Measurements from ENCODE around the gene WDFY4. TPM values are rescaled to one million over a fixed set of nuclear protein-coding genes. Genes with fewer than 3 reads are reported as not detected.

Gene WDFY4
- total and polyA plus RNA-seq, 8 donors, result 2.8 to 23.6 (median 4.8) TPM

GRCh38 chr10:48970046-48970445 is 285.4 kb downstream of the WDFY4 start:
- no peak for TF ChIP-seq CTCF (IDR thresholded peaks at IDR 0.05)
- H3K36me3 ChIP-seq, result peaks cover 0 to 45% of the 10 kb centered on the region in 2 donors
- ATAC-seq (no peak), DNase-seq (no peak)
- no peak overlapping the region for H3K4me3 ChIP-seq
- no peak overlapping the region for H3K27ac ChIP-seq
- H3K4me1 ChIP-seq, result no peaks in the 10 kb centered on the region
- intact Hi-C loops (cut with DNase I), result no loop called here
- no peaks in the 10 kb centered on the region for H3K27me3 ChIP-seq
- no peaks in the 10 kb centered on the region for H3K9me3 ChIP-seq

- H3K9me3 ChIP-seq, result no peaks in the 10 kb centered on the region
- no peak for DNase-seq
- TF ChIP-seq CTCF (IDR thresholded peaks at IDR 0.05), result no peak
- no peak for ATAC-seq
- intact Hi-C loops (cut with DNase I), result no loop called here
- H3K4me1 ChIP-seq, result no peaks in the 10 kb centered on the region
- peaks cover 0 to 47% of the 10 kb centered on the region in 2 donors for H3K36me3 ChIP-seq
- H3K27me3 ChIP-seq, result no peaks in the 10 kb centered on the region
- H3K4me3 ChIP-seq, result no peak overlapping the region
- no peak overlapping the region for H3K27ac ChIP-seq
Observed at GRCh38 chr10:48970654-48971053, 286.0 kb downstream of the WDFY4 start.

- H3K27ac ChIP-seq, result no peak overlapping the region
- no peak for DNase-seq
- ATAC-seq, result no peak
- TF ChIP-seq CTCF (IDR thresholded peaks at IDR 0.05), result no peak
- no peak overlapping the region for H3K4me3 ChIP-seq
- H3K9me3 ChIP-seq, result no peaks in the 10 kb centered on the region
- intact Hi-C loops (cut with DNase I), result no loop called here
- no peaks in the 10 kb centered on the region for H3K4me1 ChIP-seq
- H3K36me3 ChIP-seq, result peaks cover 0 to 49% of the 10 kb centered on the region in 2 donors
- no peaks in the 10 kb centered on the region for H3K27me3 ChIP-seq
Observed at GRCh38 chr10:48973065-48973464, 288.4 kb downstream of the WDFY4 start.

GRCh38 chr10:48974510-48975156 is 290.0 kb downstream of the WDFY4 start:
- Histone ChIP-seq H3K27ac (no peak overlapping the region), H3K36me3 (peaks cover 0 to 41% of the 10 kb centered on the region in 2 donors), H3K27me3 (no peaks in the 10 kb centered on the region), H3K4me1 (no peaks in the 10 kb centered on the region), H3K4me3 (no peak overlapping the region), H3K9me3 (no peaks in the 10 kb centered on the region)
- DNase-seq (no peak), ATAC-seq (no peak)
- intact Hi-C loops (cut with DNase I), result no loop called here
- TF ChIP-seq CTCF (IDR thresholded peaks at IDR 0.05), result no peak

GRCh38 chr10:48976196-48976595 is 291.5 kb downstream of the WDFY4 start:
- Histone ChIP-seq H3K27me3 (no peaks in the 10 kb centered on the region), H3K27ac (no peak overlapping the region), H3K36me3 (peaks cover 0 to 32% of the 10 kb centered on the region in 2 donors), H3K9me3 (no peaks in the 10 kb centered on the region), H3K4me3 (no peak overlapping the region), H3K4me1 (no peaks in the 10 kb centered on the region)
- peak; percentile 82 for ATAC-seq
- intact Hi-C loops (cut with DNase I), result no loop called here
- peak in 1 of 4 donors; percentile 35 for DNase-seq
- peak in 1 of 2 donors; percentile 22 for TF ChIP-seq CTCF (IDR thresholded peaks at IDR 0.05)

Measured in left lung (tissue), 10 donors.